Liver (tissue), 3 donors: Measurements from ENCODE around the gene CCDC85A.

Source experiments
- ATF3 ChIP-seq: IDR thresholded peaks from 2 replicates; pipeline ENCODE4 v1.6.1; 2016; ENCODE audit warnings: antibody characterized with exemption
- CTCF ChIP-seq: fragments of 150-350 bp; IDR thresholded peaks from 2 replicates; pipeline ENCODE4 v1.5.1; 2017; ENCODE audit warnings: improper control_type of control experiment, low read depth, low read length; ENCODE audit not compliant: missing input control
- FOXA1 ChIP-seq: IDR thresholded peaks from 2 replicates; pipeline ENCODE4 v1.6.1; 2016; ENCODE audit warnings: antibody characterized with exemption
- GABPA ChIP-seq, 2 donors: IDR thresholded peaks in 1 of 2; conservative IDR thresholded peaks in 1 of 2; 2 replicates each; pipeline ENCODE4 v1.6.1; 2016; ENCODE audit warnings: antibody characterized with exemption in 2 of 2, mild to moderate bottlenecking in 1 of 2, moderate library complexity in 1 of 2
- JUND ChIP-seq, 2 donors: IDR thresholded peaks; 2 replicates each; pipeline ENCODE4 v1.6.1; 2016; ENCODE audit warnings: antibody characterized with exemption in 2 of 2
- MAX ChIP-seq: IDR thresholded peaks from 2 replicates; pipeline ENCODE4 v1.6.1; 2016; ENCODE audit warnings: antibody characterized with exemption
- RAD21 ChIP-seq, 2 donors: IDR thresholded peaks; 2 replicates each; pipeline ENCODE4 v1.6.1; 2016; ENCODE audit warnings: antibody characterized with exemption in 2 of 2, mild to moderate bottlenecking in 2 of 2
- REST ChIP-seq: IDR thresholded peaks from 2 replicates; pipeline ENCODE4 v1.6.1; 2016; ENCODE audit warnings: antibody characterized with exemption, mild to moderate bottlenecking
- SP1 ChIP-seq: IDR thresholded peaks from 2 replicates; pipeline ENCODE4 v1.6.1; 2018; ENCODE audit warnings: antibody characterized with exemption, mild to moderate bottlenecking
- TAF1 ChIP-seq: conservative IDR thresholded peaks from 2 replicates; pipeline ENCODE4 v1.6.1; 2016; ENCODE audit warnings: antibody characterized with exemption, mild to moderate bottlenecking
- YY1 ChIP-seq: IDR thresholded peaks from 2 replicates; pipeline ENCODE4 v1.6.1; 2016; ENCODE audit warnings: antibody characterized with exemption, mild to moderate bottlenecking
- donor health status: healthy.
- donor health status: healthy.

- TF ChIP-seq MAX (no peak), JUND (IDR thresholded peaks at IDR 0.05) (no peak), SP1 (no peak), REST (no peak), CTCF (no peak), YY1 (no peak), ATF3 (no peak), FOXA1 (no peak), RAD21 (IDR thresholded peaks at IDR 0.05) (no peak), TAF1 (no peak), GABPA (IDR thresholded peaks at IDR 0.05 in 1 of 2, conservative IDR thresholded peaks at IDR 0.05 in 1 of 2) (no peak)
These were observed 161.0 kb downstream of the CCDC85A start for GRCh38 chr2:56344771-56345170.
